Breast epithelium (tissue), 3 donors: ENCODE results near the gene SYT7.

ENCODE experiments used
- POLR2A ChIP-seq: fragments of 450-650 bp; IDR thresholded peaks from one replicate; pipeline ENCODE4 v1.6.1; 2016; ENCODE audit warnings: antibody characterized with exemption, mild to moderate bottlenecking, moderate library complexity
- POLR2AphosphoS5 ChIP-seq, 3 donors: sonication (generic); formaldehyde crosslinking; IDR thresholded peaks; one replicate each; pipeline ENCODE4 v1.6.1; 2017; ENCODE audit warnings: antibody characterized with exemption in 3 of 3
- TF ChIP-seq, protein P1 (sequence below), 3 donors: fragments of 450-650 bp; IDR thresholded peaks; one replicate each; pipeline ENCODE4 v1.5.1; 2016 to 2017; ENCODE audit warnings: antibody characterized with exemption in 3 of 3, mild to moderate bottlenecking in 3 of 3, moderate library complexity in 3 of 3

DNA sequence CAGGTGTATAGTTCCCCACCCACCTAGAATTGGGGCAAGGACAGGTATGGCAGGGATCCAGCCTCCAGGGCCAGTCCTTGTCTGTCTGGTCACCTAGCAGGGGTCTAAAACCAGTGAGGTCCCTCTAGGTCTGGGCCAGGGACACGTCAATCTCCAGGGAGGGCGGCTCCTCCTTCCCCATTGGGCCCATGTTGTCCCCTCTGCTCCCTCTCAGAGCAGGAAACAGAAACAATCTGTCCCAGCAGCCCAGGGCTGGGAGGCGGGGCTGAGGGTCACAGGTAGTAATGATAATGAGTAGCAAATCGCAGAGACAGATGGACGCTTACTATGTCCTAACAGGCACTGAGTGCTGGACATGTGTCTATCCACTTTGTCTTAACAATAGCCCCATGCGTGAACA, 22.8 kb upstream of the SYT7 start:
- TF ChIP-seq, protein P1, sequence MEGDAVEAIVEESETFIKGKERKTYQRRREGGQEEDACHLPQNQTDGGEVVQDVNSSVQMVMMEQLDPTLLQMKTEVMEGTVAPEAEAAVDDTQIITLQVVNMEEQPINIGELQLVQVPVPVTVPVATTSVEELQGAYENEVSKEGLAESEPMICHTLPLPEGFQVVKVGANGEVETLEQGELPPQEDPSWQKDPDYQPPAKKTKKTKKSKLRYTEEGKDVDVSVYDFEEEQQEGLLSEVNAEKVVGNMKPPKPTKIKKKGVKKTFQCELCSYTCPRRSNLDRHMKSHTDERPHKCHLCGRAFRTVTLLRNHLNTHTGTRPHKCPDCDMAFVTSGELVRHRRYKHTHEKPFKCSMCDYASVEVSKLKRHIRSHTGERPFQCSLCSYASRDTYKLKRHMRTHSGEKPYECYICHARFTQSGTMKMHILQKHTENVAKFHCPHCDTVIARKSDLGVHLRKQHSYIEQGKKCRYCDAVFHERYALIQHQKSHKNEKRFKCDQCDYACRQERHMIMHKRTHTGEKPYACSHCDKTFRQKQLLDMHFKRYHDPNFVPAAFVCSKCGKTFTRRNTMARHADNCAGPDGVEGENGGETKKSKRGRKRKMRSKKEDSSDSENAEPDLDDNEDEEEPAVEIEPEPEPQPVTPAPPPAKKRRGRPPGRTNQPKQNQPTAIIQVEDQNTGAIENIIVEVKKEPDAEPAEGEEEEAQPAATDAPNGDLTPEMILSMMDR (IDR thresholded peaks at IDR 0.05), result no peak
- TF ChIP-seq POLR2A, result no peak
- TF ChIP-seq POLR2AphosphoS5 (IDR thresholded peaks at IDR 0.05), result no peak
